ENCODE results near the gene GPR75.

GPR75 gene

GRCh38 chr2:53859206-53860181, at the start of gene GPR75:
Gene GPR75 (minus strand): TSS chr2:53859967. CDS start chr2:53854756, 5,211 bp downstream.
- DNase-seq = no peak

DNA sequence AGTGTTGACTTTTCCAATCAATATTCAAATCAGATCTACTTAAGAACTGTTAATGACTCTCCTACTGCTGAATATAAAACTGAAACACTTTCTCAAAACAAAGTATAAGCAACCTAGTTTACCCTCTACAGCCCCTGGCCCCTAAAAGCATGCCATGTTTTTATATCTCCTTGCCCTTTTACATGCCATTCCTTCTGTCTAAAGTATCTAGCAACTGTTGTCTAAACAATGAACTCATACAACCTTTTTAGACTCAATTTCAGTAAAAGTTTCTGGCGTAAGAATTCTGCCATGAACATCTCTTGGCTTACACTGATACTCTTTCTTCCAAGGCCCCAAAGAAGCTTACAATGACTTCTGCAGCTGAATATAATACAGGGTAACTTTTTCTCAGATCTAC, 47.8 kb upstream of the GPR75 start:
- DNase-seq = no peak

DNA sequence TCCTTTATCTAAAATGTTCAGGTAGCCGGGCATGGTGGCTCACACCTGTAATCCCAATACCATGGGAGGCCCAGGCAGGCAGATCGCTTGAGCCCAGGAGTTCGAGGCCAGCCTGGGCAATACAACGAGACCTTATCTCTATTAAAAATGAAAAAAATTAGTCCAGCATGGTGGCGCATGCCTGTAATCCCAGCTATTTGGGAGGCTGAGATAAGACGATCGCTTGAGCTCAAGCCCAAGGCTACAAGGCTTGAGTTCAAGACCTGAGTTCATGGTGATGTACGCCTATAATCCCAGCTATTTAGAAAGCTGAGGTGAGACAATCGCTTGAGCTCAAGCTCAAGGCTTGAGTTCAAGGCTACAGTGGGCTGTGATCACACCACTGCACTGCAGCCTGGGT, 45.6 kb upstream of the GPR75 start:
- no peak for DNase-seq

DNA sequence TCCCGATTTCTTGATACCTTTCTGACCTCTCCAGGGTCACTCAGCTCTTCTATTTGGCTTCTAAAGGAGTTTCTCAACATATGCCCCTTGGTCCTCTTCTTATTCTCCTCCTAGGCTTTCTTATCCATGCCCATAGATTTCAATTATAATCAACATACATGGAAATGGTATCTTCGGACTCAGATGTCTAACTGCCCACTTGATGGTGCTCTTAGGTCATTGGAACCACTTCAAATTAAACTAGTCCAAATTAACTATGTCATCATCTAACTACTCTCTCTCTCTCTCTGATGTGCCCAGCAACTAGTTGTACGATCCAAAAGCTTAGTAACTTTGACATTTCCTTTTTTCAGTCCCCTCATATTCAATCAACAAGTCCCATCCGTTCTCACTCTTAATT, 43.2 kb upstream of the GPR75 start:
- no peak for DNase-seq

GRCh38 chr2:53901192-53901591, 41.4 kb upstream of the GPR75 start:
- DNase-seq = no peak

GRCh38 chr2:53896864-53897263, 37.1 kb upstream of the GPR75 start:
- no peak for DNase-seq

GRCh38 chr2:53886406-53887280, 26.9 kb upstream of the GPR75 start:
- no peak for DNase-seq

GRCh38 chr2:53884883-53885282, 25.1 kb upstream of the GPR75 start:
- DNase-seq = no peak

DNA sequence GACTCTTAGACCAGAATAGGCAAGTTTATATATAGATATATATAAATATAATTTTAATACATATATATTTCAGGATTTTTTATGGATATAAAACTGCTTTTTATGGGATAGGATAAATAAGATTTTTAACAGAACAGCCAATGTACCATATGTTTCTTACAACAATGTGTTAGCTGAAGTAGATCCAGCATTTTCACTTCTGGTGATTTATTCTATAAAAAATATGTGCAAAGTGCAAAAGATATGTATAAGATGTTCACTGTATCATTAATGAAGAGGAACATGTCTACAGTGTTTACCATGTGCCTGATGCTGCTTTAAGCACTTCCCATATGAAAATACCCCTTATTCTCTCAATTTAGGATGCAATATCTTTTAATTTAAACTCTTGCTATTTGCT, 22.2 kb upstream of the GPR75 start:
- no peak for DNase-seq

- DNase-seq = no peak
Observed at GRCh38 chr2:53881360-53881759, 21.6 kb upstream of the GPR75 start.

GRCh38 chr2:53880756-53881155, 21.0 kb upstream of the GPR75 start:
- DNase-seq = no peak

DNA sequence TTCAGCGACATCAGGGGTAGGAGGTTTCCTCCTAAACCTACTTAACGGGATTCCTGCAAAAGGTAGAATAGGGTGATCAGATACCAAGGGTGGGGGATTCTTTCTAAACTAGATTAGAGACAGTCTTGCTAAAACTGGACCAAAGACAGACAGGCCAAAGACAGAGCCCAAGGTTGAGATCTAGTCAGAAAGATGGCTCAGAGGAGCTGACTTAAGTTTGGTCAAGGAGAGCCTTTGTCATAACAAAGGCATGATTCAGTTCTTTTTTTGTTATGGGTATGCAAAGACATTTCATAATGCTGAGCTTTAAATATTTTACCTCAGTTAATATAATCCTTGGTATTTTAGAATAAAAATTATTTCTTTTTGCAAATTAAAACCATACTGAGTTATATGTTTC, 17.8 kb upstream of the GPR75 start:
- no peak for DNase-seq

- DNase-seq = no peak
Observed at GRCh38 chr2:53877112-53877511, 17.3 kb upstream of the GPR75 start.

GRCh38 chr2:53874401-53874950, 14.7 kb upstream of the GPR75 start:
- DNase-seq = no peak

- DNase-seq = no peak
Observed at GRCh38 chr2:53867773-53868172, 8.0 kb upstream of the GPR75 start.

DNA sequence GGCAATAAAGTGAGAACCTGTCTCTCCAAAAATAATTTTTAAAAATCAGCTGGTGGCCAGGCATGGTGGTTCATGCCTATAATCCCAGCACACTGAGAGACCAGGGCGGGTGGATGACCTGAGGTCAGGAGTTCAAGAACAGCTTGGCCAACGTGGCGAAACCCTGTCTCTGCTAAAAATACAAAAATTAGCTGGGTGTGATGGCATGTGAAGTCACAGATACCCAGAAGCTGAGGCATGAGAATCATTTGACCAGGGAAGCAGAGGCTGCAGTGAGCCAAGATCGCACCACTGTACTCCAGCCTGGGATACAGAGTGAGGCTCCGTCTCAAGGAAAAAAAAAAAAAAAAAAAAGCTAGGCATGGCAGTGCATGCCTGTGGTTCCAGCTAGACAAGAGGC, 7.4 kb upstream of the GPR75 start:
- no peak for DNase-seq

DNA sequence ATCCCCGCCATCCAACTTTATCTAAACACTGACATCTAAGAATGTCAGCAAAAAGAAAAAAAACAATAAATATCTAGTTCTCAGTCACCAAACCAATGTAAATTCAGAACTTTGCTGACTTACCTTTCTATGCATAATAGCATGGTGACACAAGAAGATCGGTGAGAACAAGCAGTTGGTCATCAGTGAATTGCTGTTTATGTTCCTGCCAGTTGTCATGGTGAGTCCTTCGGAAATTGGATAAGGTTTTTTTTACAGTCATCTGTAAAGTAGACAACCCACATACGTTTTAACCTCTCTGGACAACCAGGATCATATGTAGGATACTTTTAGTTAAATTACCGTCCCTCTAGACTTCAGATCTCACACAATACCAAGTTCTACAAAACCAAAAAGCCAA, 6.2 kb upstream of the GPR75 start:
- DNase-seq = no peak

DNA sequence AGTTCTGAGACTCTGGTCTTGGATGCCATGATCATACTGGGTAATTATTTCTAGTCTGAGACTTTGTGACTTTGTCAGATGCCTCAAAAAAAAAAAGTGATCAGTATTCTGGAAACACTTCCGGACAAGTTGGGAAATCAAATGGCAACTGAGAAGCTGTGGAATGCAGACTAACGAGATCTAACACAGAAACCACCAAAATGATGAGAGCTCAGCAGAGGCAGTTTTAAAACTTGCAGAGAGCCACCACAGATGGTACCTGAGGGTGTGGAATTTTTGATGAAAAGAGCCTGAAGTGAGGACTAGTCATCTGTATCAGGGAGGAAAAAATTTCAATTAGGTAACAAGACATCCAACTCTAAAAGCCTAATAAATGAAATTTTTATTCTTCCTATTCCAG, 5.5 kb upstream of the GPR75 start:
- DNase-seq = no peak

DNA sequence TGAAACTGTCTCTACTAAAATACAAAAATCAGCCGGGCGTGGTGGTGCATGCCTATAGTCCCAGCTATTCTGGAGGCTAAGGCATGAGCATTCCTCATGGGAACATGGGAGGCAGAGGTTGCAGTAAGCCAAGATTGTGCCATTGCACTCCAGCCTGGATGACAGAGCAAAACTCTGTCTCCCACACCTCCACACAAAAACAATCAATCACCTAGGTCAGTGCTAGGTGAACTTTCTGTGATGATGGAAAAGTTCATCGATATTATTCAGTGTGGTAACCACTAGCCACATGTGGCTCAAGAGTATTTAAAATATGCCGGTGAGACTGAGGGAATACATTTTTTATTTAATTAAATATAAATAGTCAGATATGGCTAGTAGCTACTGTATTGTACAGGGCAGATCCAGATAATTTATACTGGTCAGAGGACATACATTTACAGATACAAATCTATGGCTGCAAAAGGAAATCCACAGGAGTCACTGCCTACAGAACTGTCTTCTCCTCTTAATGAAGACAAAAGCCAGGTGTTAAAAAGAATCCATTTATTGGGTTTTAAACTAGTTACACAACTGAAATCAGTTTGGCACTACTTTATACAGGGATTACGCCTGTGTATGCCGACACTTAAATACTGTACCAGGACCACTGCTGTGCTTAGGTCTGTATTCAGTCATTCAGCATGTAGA, 3.9 kb upstream of the GPR75 start:
- no peak for DNase-seq

- DNase-seq = no peak
Observed at GRCh38 chr2:53861824-53862223, 2.1 kb upstream of the GPR75 start.

GRCh38 chr2:53856272-53856671, 3.5 kb downstream of the GPR75 start:
- DNase-seq = no peak

- no peak for DNase-seq
Observed at GRCh38 chr2:53854678-53855077, 5.1 kb downstream of the GPR75 start.

GRCh38 chr2:53852532-53852931, 7.2 kb downstream of the GPR75 start:
- DNase-seq = no peak

All from stimulated activated CD4-positive, alpha-beta T cell treated with anti-CD3 and anti-CD28 coated beads, Interleukin-2, amount 100 ng/mL, for 48 hours (primary cell).